NCI-H748 (cell line): ENCODE data around the gene RIN3.

Experiments
- DNase-seq: peaks from one replicate; lab custom pipeline; 2025; ENCODE audit not compliant: unreplicated experiment; lab: John Stamatoyannopoulos, UW

Gene RIN3

DNA sequence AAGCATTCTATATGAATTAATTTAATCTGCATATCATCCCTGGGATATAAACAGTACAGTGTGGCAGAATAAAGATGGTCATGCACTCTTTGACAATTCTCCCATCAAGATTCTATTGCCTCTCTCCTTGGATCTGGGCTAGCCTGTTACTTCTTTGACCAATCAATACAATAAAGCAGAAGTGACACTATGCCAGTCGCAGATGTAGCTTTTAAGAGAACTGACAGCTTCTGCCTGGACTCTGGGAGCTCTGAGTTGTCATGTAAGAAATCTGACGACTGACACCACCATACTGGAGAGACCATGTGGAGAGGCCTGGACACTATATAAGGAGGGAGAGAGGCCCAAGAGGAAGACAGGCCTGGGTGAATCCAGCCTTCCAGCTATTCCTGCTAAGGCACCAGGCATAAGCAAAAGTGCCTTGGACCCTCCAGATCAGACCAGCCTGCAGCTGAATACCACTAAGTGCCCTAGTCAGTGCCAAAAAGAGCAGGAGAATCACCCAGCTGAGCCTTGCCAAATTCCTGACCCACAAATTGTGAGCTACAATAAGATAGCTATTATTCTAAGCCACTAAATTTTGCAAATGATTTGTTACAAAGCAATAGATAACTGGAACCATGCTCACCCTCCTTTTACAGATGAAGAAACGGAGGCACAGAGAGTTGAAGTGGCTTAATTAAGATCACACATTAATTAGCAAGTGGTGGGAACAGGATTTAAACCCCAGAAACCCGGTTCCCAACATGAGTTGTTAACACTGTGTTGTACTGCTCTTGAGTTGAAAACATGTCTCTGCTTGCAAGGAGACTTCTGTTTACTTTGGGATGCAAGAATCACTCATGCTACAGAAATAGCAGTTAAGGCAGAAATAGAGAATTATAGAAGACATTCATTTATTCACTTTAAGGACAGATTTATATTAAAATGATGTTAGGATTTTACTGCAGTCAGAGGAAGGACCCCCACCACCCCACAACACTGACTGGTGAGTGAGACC lies 84.6 kb downstream of the RIN3 start:
- DNase-seq = no peak

DNA sequence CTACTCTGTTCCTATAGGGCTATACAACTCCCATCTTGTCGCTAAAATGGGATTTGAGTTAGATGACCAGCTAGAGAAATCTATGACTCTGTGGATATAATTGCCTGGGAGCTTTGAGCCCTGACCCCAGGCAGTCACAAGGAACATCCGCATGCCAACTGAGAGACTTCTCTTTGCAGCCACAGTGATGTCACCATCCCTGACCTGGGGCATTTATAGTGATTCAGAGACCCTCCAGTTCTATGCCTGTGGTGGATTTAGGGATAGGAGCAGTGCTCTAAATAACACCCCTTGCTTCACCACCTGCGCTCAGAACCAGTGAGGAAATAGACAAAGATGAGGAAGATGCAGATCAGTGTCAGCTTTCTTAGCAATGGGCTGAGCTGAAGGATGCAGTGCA lies 86.2 kb downstream of the RIN3 start:
- no peak for DNase-seq

- no peak for DNase-seq
Observed at GRCh38 chr14:92600318-92601053, 86.9 kb downstream of the RIN3 start.

DNA sequence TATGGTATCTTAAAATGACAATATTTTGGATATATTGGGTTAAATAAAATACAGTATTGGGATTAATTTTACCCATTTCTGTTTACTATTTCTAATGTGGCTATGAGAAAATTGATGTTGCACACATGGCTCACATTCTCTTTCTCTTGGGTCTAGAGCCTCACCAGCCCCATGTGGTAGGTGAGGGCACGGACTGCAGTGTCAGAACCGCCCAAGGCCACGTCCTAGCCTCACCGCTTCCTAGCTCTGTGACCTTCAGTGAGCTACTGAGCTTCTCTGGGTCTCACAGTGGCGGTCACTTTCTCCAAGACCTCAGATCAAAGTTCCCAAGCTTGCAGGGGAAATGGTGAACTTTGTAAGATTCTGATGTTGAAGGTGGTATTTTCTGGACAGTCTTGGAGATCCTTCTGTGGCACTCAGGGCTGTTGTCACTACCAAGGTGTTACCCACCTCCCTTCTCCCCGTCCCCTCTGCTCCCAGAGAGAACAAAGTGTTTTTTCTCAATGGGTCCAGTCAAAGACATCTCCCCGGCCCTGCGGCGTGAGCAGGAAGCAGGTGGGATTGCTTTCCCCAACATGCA lies 87.6 kb downstream of the RIN3 start:
- DNase-seq = no peak

- DNase-seq = no peak
Observed at GRCh38 chr14:92601757-92602417, 88.3 kb downstream of the RIN3 start.

DNA sequence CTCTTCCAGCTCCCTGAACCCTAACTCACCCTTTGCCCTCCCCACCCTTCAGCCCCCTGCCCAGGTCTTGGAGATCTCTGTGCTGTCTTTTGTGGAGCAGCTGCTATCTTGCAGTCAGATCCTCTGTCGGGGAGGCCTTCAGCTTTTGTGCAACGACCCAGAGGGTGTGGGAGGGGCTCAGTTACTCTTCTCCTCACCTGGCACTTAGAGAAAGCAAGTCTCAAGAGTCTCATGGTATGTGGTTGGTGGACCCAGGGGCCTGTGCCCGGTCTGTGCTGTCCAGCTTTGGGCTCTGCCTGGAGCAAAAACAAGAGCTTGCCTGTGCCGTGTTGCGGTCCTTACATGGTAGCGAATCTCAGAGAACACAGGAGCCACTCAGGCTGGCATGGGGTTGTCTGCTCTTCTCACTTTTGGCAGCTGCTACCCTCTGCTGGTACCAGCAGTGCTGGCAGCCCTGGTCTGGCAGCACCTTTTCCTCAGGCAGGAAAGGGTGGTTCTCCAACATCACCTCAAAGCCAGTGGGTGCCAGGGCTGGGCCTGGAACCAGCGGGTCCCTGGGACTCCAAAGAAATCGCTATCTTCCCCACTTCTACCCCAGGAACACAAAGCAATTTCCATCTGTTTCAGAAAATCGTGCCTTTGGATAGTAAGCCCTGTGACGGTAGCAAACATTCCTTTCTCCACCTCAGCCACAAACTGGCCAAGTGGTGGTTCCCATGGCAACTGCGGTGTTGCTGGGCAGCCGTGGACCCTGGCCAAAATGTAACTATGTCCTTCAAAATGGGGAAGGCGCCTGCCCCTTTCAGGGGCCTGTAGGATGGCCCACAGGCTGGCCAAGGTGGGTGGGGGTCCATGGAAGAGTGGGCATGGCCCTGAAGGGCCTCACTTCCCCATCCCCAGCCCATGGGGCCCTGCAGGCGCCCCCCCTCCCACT lies 90.0 kb downstream of the RIN3 start:
- DNase-seq = peak; percentile 75

- no peak for DNase-seq
Observed at GRCh38 chr14:92605274-92605940, 91.8 kb downstream of the RIN3 start.

GRCh38 chr14:92607251-92607650 lies 93.7 kb downstream of the RIN3 start:
- no peak for DNase-seq

- DNase-seq = no peak
Observed at GRCh38 chr14:92607702-92608429, 94.3 kb downstream of the RIN3 start.

GRCh38 chr14:92609955-92610354 lies 96.4 kb downstream of the RIN3 start:
- DNase-seq = no peak

GRCh38 chr14:92610849-92611271 lies 97.3 kb downstream of the RIN3 start:
- DNase-seq = no peak

- DNase-seq = peak; percentile 39
Observed at GRCh38 chr14:92613008-92613658, 99.6 kb downstream of the RIN3 start.

- DNase-seq = no peak
Observed at GRCh38 chr14:92613681-92614260, 100.2 kb downstream of the RIN3 start.

- DNase-seq = no peak
Observed at GRCh38 chr14:92615451-92615850, 101.9 kb downstream of the RIN3 start.

DNA sequence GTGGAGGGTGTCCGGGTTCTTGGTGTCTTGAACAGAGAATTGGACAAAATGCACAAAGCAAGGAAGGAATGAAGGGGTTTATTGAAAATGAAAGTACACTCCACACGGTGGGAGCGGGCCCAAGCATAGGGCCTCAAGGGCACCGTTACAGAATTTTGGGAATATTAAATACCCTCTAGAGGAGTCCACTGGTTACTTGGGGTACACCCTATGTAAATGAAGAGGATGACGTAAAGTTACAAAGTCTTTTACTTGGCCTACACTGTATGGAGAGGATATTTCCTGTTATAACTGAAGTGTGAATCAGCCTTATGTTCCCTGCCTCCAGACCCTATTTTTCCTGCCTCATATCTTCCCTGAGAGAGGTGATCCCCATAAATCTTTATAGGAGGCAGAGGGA lies 102.6 kb downstream of the RIN3 start:
- DNase-seq = no peak

GRCh38 chr14:92617581-92617980 lies 104.0 kb downstream of the RIN3 start:
- no peak for DNase-seq

GRCh38 chr14:92619671-92620456 lies 106.3 kb downstream of the RIN3 start:
- DNase-seq = no peak
